SU-DHL-6 (cell line): ENCODE results near the gene RRP1B.

ENCODE experiments used
- CTCF ChIP-seq: fragments of 200-600 bp; sonication (generic); IDR thresholded peaks from one replicate; pipeline ENCODE4 v1.5.1; 2017; ENCODE audit warnings: antibody characterized with exemption, mild to moderate bottlenecking, low read length, moderate library complexity; ENCODE audit not compliant: insufficient read depth, poor library complexity, severe bottlenecking
- EZH2phosphoT487 ChIP-seq: fragments of 200-600 bp; sonication (generic), shearing (Covaris generic); conservative IDR thresholded peaks from 2 replicates; pipeline ENCODE4 v1.6.1; 2018; ENCODE audit warnings: mild to moderate bottlenecking, antibody characterized with exemption, low read length, moderate library complexity, mixed read lengths

GRCh38 chr21:43679951-43680350 lies 20.6 kb downstream of the RRP1B start:
- no peak for TF ChIP-seq CTCF
- TF ChIP-seq EZH2phosphoT487: no peak
